Adrenal gland (tissue), 5 donors: ENCODE data around the gene CTBP1.

Experiments used
- POLR2A ChIP-seq, 2 donors: fragments of 450-650 bp; IDR thresholded peaks; one replicate each; pipeline ENCODE4 v1.6.1; 2017; ENCODE audit warnings: antibody characterized with exemption in 2 of 2, mild to moderate bottlenecking in 2 of 2, moderate library complexity in 1 of 2
- TF ChIP-seq, protein P1 (sequence below), 6 experiments: fragments of 450-650 bp in 4 of 6; fragments of 200-600 bp in 2 of 6; sonication (generic) in 1 of 6; IDR thresholded peaks; 1 replicate in 5 of 6; 2 replicates in 1 of 6; pipeline versions ENCODE4 v1.5.1 to v1.8.0; 2016 to 2021; ENCODE audit warnings: antibody characterized with exemption in 6 of 6, mild to moderate bottlenecking in 2 of 6, moderate library complexity in 1 of 6
- donor health status: DM: no; HTN: no; CAD: no.

DNA sequence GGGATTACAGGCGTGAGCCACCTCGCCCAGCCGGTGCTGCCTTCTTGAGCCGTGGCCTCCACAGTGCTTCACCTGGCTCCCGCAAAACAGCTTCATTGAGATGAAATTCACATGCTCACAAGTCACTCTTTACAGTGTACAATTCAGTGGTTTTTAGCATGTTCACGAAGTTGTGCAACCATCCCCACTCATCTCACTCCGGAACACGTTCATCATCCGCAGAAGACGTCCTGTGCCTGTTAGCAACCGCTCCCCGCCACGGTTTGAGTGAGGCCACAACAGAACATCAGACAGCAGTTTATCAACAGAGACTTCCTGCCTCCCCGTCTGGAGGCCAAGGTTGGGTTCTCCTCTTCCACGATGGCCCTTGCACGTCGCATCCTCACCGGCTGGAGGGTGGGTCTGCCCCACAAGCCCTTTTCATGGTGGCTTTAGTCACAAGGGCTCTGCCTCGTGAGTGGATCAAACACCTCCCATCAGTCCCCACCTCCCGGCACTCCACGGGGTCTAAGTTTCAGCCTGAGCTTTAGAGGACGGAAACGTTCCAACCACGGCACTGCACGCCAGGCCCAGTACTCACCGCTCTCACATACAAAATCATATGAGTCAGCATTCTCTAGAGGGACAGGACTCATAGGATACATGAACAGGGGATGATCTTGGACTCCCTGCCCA is 46.9 kb downstream of the CTBP1 start:
- no peak for TF ChIP-seq POLR2A (IDR thresholded peaks at IDR 0.05)
- TF ChIP-seq, protein P1, sequence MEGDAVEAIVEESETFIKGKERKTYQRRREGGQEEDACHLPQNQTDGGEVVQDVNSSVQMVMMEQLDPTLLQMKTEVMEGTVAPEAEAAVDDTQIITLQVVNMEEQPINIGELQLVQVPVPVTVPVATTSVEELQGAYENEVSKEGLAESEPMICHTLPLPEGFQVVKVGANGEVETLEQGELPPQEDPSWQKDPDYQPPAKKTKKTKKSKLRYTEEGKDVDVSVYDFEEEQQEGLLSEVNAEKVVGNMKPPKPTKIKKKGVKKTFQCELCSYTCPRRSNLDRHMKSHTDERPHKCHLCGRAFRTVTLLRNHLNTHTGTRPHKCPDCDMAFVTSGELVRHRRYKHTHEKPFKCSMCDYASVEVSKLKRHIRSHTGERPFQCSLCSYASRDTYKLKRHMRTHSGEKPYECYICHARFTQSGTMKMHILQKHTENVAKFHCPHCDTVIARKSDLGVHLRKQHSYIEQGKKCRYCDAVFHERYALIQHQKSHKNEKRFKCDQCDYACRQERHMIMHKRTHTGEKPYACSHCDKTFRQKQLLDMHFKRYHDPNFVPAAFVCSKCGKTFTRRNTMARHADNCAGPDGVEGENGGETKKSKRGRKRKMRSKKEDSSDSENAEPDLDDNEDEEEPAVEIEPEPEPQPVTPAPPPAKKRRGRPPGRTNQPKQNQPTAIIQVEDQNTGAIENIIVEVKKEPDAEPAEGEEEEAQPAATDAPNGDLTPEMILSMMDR (IDR thresholded peaks at IDR 0.05) = no peak
